ENCODE measurements around the gene RASGRF1.

GRCh38 chr15:79068790-79069189 is 21.8 kb downstream of the RASGRF1 start:
- no peak for TF ChIP-seq POLR2A (IDR thresholded peaks at IDR 0.05)
- TF ChIP-seq CTCF (IDR thresholded peaks at IDR 0.05): no peak
- TF ChIP-seq POLR2AphosphoS5 (IDR thresholded peaks at IDR 0.05): no peak
- no peak for TF ChIP-seq EP300 (IDR thresholded peaks at IDR 0.05)
